Activated T-cell treated with anti-CD3 and anti-CD28 coated beads, Interleukin-2, amount 50 U/mL, for 72 hours (primary cell): ENCODE results near the gene XYLT1. TPM values are rescaled to one million over a fixed set of nuclear protein-coding genes. Genes with fewer than 3 reads are reported as not detected.
A peak's percentile ranks its signal among the peaks of the same experiment; 100 is the strongest.

Experiments used
- ATAC-seq, 2 donors: fragments of 150-1000 bp; cut with Tn5 transposase; replicated peaks in 1 of 2; 2 replicates each; pipeline ENCODE4 v1.10.0; 2021; ENCODE audit warnings: moderate library complexity in 2 of 2, mild to moderate bottlenecking in 1 of 2
- DNase-seq, 2 donors: peaks; one replicate each; pipeline ENCODE4 v3.0.0; 2021 to 2022; ENCODE audit warnings: mixed read lengths in 1 of 2
- H3K27ac Mint-ChIP-seq: one replicate; pipeline ENCODE4 v1.8.0; 2022; ENCODE audit warnings: mild to moderate bottlenecking, moderate library complexity, mixed read lengths
- H3K27me3 Mint-ChIP-seq: one replicate; pipeline ENCODE4 v1.8.0; 2022; ENCODE audit warnings: low read depth, mixed read lengths
- H3K36me3 Mint-ChIP-seq, 2 donors: one replicate each; pipeline ENCODE4 v1.8.0; 2022; ENCODE audit warnings: mixed read lengths in 2 of 2, mild to moderate bottlenecking in 1 of 2; ENCODE audit not compliant: insufficient read depth in 2 of 2
- H3K4me1 Mint-ChIP-seq: one replicate; pipeline ENCODE4 v1.8.0; 2022; ENCODE audit warnings: low read depth, mixed read lengths
- H3K4me3 Mint-ChIP-seq, 2 donors: one replicate each; pipeline ENCODE4 v1.8.0; 2022; ENCODE audit warnings: mild to moderate bottlenecking in 2 of 2, mixed read lengths in 2 of 2, moderate library complexity in 2 of 2
- H3K9me3 Mint-ChIP-seq, 2 donors: one replicate each; pipeline ENCODE4 v1.8.0; 2022; ENCODE audit warnings: mixed read lengths in 2 of 2
- total RNA-seq, 2 donors: library from RNA; stranded (reverse); gene quantifications; one replicate each; pipeline ENCODE4 v1.2.3, GENCODE V29; 2022

The XYLT1 gene
- total RNA-seq, 2 donors from 2014 or later: 17.1 to 17.9 TPM

DNA sequence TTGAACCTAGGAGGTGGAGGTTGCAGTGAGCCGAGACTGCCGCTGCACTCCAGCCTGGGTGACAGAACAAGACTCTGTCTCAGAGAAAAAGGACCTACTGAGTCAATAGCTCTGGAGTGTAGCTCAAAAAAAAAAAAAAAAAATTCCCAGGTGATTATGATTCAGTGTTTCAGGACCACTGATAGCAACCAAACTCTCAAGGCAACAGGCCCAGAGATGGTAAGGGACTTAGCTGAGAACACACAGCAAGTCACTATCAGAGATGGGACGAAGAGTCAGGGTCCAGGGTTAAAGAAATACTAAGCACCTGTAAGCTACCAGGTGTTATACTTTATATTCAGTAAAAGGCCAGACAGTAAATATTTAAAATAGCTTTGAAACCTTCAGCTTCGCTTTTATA lies 335.3 kb downstream of the XYLT1 start:
- ATAC-seq: no peak
- H3K4me3 Mint-ChIP-seq: no peak overlapping the region
- no peaks in the 10 kb centered on the region for H3K9me3 Mint-ChIP-seq
- H3K36me3 Mint-ChIP-seq: peaks cover 0 to 4% of the 10 kb centered on the region in 2 donors
- no peaks in the 10 kb centered on the region for H3K27me3 Mint-ChIP-seq
- DNase-seq: no peak
- H3K4me1 Mint-ChIP-seq: peaks cover 5% of the 10 kb centered on the region
- H3K27ac Mint-ChIP-seq: no peak overlapping the region

GRCh38 chr16:17134586-17134985 lies 336.2 kb downstream of the XYLT1 start:
- H3K36me3 Mint-ChIP-seq: peaks cover 0 to 4% of the 10 kb centered on the region in 2 donors

DNA sequence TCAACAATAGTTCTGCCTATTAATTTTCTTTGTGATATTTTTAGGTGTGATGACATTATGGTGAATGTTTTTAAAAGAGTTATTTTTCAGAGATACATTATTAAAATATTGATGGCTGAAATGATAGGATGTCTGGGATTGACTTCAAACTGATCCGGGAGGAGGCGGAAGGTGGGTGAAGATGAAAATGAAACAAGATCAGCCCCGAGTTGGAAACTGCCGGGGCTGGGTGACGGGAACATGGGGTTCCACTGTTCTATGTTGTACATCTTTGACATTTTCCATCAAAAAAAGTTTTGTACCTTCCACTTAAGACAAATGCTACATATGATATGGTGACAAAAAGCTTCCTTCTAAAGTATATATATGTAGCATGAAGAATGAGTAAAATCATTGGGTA lies 336.9 kb downstream of the XYLT1 start:
- Mint-ChIP-seq H3K27ac (no peak overlapping the region), H3K4me1 (peaks cover 5% of the 10 kb centered on the region), H3K4me3 (no peak overlapping the region), H3K36me3 (peaks cover 0 to 4% of the 10 kb centered on the region in 2 donors), H3K9me3 (no peaks in the 10 kb centered on the region), H3K27me3 (no peaks in the 10 kb centered on the region)
- no peak for DNase-seq
- ATAC-seq: no peak

More at GRCh38 chr16:17134586-17134985, 336.2 kb downstream of the XYLT1 start:
- no peaks in the 10 kb centered on the region for H3K27me3 Mint-ChIP-seq
- H3K4me3 Mint-ChIP-seq: no peak overlapping the region
- H3K4me1 Mint-ChIP-seq: peaks cover 5% of the 10 kb centered on the region
- no peaks in the 10 kb centered on the region for H3K9me3 Mint-ChIP-seq
- no peak overlapping the region for H3K27ac Mint-ChIP-seq
- ATAC-seq (no peak), DNase-seq (no peak)

GRCh38 chr16:17131351-17131750 lies 339.4 kb downstream of the XYLT1 start:
- Mint-ChIP-seq H3K9me3 (no peaks in the 10 kb centered on the region), H3K27ac (no peak overlapping the region), H3K27me3 (no peaks in the 10 kb centered on the region), H3K4me3 (no peak overlapping the region), H3K4me1 (peaks cover 5% of the 10 kb centered on the region), H3K36me3 (peaks cover 2 to 3% of the 10 kb centered on the region in 2 donors)
- no peak for DNase-seq
- no peak for ATAC-seq

GRCh38 chr16:17130733-17131132 lies 340.0 kb downstream of the XYLT1 start:
- ATAC-seq: no peak

GRCh38 chr16:17129971-17130370 lies 340.8 kb downstream of the XYLT1 start:
- Mint-ChIP-seq H3K4me1 (peaks cover 5% of the 10 kb centered on the region), H3K36me3 (peaks cover 4 to 7% of the 10 kb centered on the region in 2 donors), H3K4me3 (no peak overlapping the region), H3K27me3 (no peaks in the 10 kb centered on the region), H3K27ac (no peak overlapping the region), H3K9me3 (peaks cover 0 to 5% of the 10 kb centered on the region in 2 donors)
- ATAC-seq (no peak), DNase-seq (no peak)

More at GRCh38 chr16:17130733-17131132, 340.0 kb downstream of the XYLT1 start:
- Mint-ChIP-seq H3K27me3 (no peaks in the 10 kb centered on the region), H3K27ac (no peak overlapping the region), H3K36me3 (peaks cover 2 to 3% of the 10 kb centered on the region in 2 donors), H3K4me3 (no peak overlapping the region), H3K4me1 (peaks cover 5% of the 10 kb centered on the region), H3K9me3 (no peaks in the 10 kb centered on the region)
- DNase-seq: no peak

DNA sequence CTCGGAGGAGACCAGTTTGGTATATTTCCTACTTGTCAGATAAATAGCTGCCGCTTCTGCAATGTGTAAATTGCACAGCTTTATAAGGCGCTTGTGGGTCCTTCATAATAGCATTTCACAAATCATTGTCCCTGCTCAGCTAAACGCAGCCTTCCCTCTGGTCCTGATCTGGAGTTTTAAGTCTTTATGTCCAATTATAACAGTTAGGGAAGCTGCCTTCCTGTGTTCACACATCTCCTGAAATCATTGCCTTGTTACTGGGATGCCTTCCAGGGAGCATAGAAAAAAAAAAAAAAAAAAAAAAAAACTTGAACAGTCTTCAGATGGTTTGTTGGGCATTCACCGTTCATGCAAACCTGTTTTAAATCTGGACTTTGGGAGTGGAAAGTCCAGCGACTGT lies 342.0 kb downstream of the XYLT1 start:
- H3K4me3 Mint-ChIP-seq: no peak overlapping the region
- H3K4me1 Mint-ChIP-seq: peaks cover 5% of the 10 kb centered on the region
- H3K36me3 Mint-ChIP-seq: peaks cover 7 to 9% of the 10 kb centered on the region in 2 donors
- H3K27me3 Mint-ChIP-seq: no peaks in the 10 kb centered on the region
- no peak overlapping the region for H3K27ac Mint-ChIP-seq
- DNase-seq (no peak), ATAC-seq (no peak)
- peaks cover 0 to 5% of the 10 kb centered on the region in 2 donors for H3K9me3 Mint-ChIP-seq

GRCh38 chr16:17126156-17126555 lies 344.6 kb downstream of the XYLT1 start:
- DNase-seq: no peak
- Mint-ChIP-seq H3K4me1 (peaks cover 4% of the 10 kb centered on the region), H3K9me3 (peaks cover 0 to 5% of the 10 kb centered on the region in 2 donors), H3K27me3 (no peaks in the 10 kb centered on the region), H3K27ac (no peak overlapping the region), H3K4me3 (no peak overlapping the region), H3K36me3 (peaks cover 7% of the 10 kb centered on the region in 2 donors)
- no peak for ATAC-seq

DNA sequence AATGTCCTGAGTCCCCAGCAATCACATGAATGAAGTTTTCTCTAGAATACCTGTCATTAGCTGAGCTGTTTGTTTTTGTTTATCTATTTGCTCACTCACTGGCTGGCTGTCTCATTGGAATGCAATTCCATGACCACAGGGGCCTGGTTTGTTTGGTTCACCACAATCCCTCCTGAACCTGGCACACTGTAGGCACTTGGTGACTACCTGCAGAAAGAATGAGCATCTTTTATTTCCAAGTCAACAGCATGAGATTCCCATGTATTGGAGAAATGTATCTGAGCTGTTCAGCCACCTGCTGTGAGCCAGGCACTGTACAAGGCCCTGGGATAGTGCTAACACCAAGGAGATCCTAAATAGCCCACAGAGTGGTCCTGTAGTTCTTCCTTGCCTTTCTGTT lies 345.1 kb downstream of the XYLT1 start:
- peak overlapping the region; percentile 27 for H3K27ac Mint-ChIP-seq
- H3K4me1 Mint-ChIP-seq: no peaks in the 10 kb centered on the region
- H3K9me3 Mint-ChIP-seq: peaks cover 0 to 5% of the 10 kb centered on the region in 2 donors
- H3K36me3 Mint-ChIP-seq: peaks cover 7% of the 10 kb centered on the region in 2 donors
- no peak for DNase-seq
- no peak overlapping the region for H3K4me3 Mint-ChIP-seq
- H3K27me3 Mint-ChIP-seq: no peaks in the 10 kb centered on the region
- no peak for ATAC-seq

DNA sequence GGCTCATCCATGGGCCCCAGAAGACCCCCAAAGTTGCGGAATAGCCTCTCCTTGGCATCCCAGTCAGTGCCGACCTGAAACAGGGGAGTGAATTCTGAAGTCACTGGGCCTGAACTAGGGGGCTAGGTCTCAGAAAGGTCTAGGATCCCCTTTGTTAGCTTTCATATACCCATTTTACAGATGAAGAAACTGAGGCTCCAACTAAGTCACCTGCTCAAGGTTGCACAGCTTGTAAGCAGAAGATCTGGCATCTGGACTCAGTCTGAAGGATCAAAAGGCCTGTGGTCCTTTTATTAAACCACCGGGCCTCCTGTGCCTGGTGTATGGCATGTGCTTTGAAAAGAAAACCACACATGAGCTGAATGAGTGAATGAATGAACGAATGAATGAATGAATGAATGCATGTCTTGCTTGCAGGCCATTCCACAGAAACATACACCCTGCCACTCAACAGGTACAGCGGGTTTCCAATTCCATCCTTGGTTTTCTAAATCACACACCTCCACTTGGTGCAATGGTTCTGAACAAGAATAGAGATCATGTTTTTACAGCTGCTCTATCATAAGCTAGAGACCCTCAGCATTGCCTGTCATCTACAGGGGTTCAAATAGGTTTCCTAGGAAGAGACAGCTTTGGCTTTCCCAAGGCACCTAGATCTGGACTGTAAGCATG lies 352.7 kb downstream of the XYLT1 start:
- ATAC-seq: no peak
- H3K9me3 Mint-ChIP-seq: no peaks in the 10 kb centered on the region
- H3K4me1 Mint-ChIP-seq: no peaks in the 10 kb centered on the region
- peaks cover 0 to 1% of the 10 kb centered on the region in 2 donors for H3K36me3 Mint-ChIP-seq
- DNase-seq: no peak
- H3K27me3 Mint-ChIP-seq: no peaks in the 10 kb centered on the region
- H3K4me3 Mint-ChIP-seq: no peak overlapping the region
- no peak overlapping the region for H3K27ac Mint-ChIP-seq

DNA sequence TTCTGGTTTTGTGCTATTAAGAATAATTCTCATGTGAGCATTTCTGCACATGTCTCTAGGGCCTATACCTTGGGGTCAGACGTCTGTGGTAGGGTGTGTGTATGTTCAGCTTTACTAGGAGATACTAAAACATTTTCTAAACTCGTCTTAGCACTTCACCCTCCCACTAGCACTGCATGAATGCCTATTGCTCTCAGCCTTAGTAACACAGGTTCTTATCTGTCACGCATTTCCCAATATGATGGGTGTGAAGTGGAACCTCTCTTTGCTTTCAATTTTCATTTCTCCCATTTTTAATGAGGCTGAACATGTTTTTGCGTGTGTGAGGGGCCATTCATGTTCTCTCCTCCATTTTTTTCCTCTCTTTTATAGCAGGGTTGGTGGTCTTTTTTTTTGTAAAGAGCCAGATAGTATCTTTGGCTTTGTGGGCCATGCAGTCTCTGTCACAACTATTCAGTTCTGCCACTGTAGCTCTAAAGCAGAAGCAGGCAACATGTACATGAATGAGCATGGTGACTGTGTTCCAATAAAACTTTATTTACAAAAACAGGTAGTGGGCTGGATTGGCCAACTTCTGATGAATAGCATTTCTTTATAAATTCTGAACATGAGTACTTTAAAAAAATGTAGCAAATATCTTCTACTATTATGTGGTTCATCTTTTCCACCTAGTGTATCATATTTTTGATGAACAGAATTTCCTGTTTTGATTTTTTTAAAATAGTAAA lies 354.0 kb downstream of the XYLT1 start:
- Mint-ChIP-seq H3K4me3 (no peak overlapping the region), H3K36me3 (peaks cover 0 to 1% of the 10 kb centered on the region in 2 donors), H3K4me1 (no peaks in the 10 kb centered on the region), H3K27ac (peak overlapping the region; percentile 81), H3K27me3 (no peaks in the 10 kb centered on the region), H3K9me3 (no peaks in the 10 kb centered on the region)
- ATAC-seq (no peak), DNase-seq (no peak)

- Mint-ChIP-seq H3K4me1 (peaks cover 6% of the 10 kb centered on the region), H3K27ac (no peak overlapping the region), H3K27me3 (no peaks in the 10 kb centered on the region), H3K9me3 (no peaks in the 10 kb centered on the region), H3K36me3 (no peaks in the 10 kb centered on the region), H3K4me3 (no peak overlapping the region)
- DNase-seq (no peak), ATAC-seq (no peak)
These were observed 361.3 kb downstream of the XYLT1 start for GRCh38 chr16:17109413-17109812.

DNA sequence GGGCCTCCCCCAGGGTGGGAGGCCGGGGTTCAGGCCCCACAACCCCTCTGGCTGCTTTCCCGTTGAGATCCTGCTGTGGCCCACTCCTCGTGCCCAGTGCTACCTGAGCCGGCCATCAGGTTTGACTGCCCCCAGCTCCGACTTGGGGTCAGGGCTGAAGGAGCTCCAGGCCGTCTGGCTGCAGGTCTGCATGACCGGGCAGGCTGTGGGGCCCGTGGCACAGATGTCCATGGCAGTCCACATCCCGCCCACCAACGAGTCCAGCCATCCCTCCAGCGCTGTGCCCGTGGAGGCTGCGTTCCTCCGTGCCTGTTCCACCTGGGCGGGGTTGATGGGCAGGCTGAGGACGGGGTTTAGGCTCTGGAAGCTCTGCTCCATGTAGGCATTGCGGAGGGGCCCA lies 362.2 kb downstream of the XYLT1 start:
- H3K4me3 Mint-ChIP-seq: no peak overlapping the region
- no peaks in the 10 kb centered on the region for H3K9me3 Mint-ChIP-seq
- peaks cover 6% of the 10 kb centered on the region for H3K4me1 Mint-ChIP-seq
- no peak overlapping the region for H3K27ac Mint-ChIP-seq
- ATAC-seq (no peak), DNase-seq (no peak)
- no peaks in the 10 kb centered on the region for H3K36me3 Mint-ChIP-seq
- no peaks in the 10 kb centered on the region for H3K27me3 Mint-ChIP-seq
